HCT116 (cell line): ENCODE measurements around the gene ANKHD1. TPM values are rescaled to one million over a fixed set of nuclear protein-coding genes. Genes with fewer than 3 reads are reported as not detected.

Experiments used
- ATAC-seq: fragments of 200-7000 bp; cut with Tn5 transposase; 2 replicates; pipeline ENCODE4 v1.9.1; 2020; ENCODE audit warnings: mild to moderate bottlenecking, moderate library complexity
- BruUV-seq: library from RNA; stranded (reverse); fragments of 400-500 nt; replicated peaks from 2 replicates; lab custom pipeline; 2021; lab: Mats Ljungman, UMichigan
- CTCF ChIA-PET: fragments of 300-600 bp; sonication (Branson Sonifier 250); formaldehyde crosslinking; loops from one replicate; lab custom pipeline; 2021; ENCODE audit warnings: antibody characterized with exemption; lab: Charles Lee
- POLR2A ChIA-PET: fragments of 300-600, 350-600 bp; sonication (Branson Sonifier 250); formaldehyde crosslinking; loops from one replicate; lab custom pipeline; 2021; ENCODE audit warnings: antibody characterized with exemption; lab: Charles Lee
- RAD21 ChIA-PET, 2 experiments: fragments of 300-600 bp; sonication (Branson Sonifier 250); formaldehyde crosslinking; loops; one replicate each; lab custom pipeline; 2023; ENCODE audit warnings: low total read pairs in 2 of 2; ENCODE audit not compliant: uncharacterized antibody in 2 of 2, unreplicated experiment in 2 of 2, low non-redundant PET in 1 of 2; lab: Charles Lee
- DNase-seq: peaks from one replicate; pipeline ENCODE4 v3.0.0-alpha.2; 2010; ENCODE audit warnings: low read depth, low spot score
- H2AFZ ChIP-seq: fragments of 200-600 bp; shearing (Covaris generic), sonication (generic); 2 replicates; pipeline ENCODE4 v1.6.1; 2017; ENCODE audit warnings: low read depth, mixed run types, mixed read lengths, antibody characterized with exemption, low read length; ENCODE audit not compliant: poor library complexity, severe bottlenecking
- H3K27ac ChIP-seq: 2 replicates; pipeline ENCODE4 v1.5.1; 2012; ENCODE audit warnings: low read depth, low read length
- H3K27me3 ChIP-seq: fragments of 200-600 bp; sonication (generic); 2 replicates; pipeline ENCODE4 v1.6.1; 2016; ENCODE audit warnings: mixed run types, low read length, mixed read lengths; ENCODE audit not compliant: insufficient read depth
- H3K36me3 ChIP-seq, 2 experiments: fragments of 200-500 bp in 1 of 2; fragments of 200-600 bp in 1 of 2; sonication (Bioruptor generic) in 1 of 2; sonication (generic) in 1 of 2; 2 replicates each; pipeline versions ENCODE4 v1.5.1 to v1.6.1; 2014 to 2016; ENCODE audit warnings: low read length in 2 of 2, inconsistent platforms in 1 of 2, mixed read lengths in 1 of 2, mixed run types in 1 of 2; ENCODE audit not compliant: insufficient read depth in 2 of 2, control insufficient read depth in 1 of 2
- H3K4me1 ChIP-seq, 2 experiments: fragments of 200-600 bp in 1 of 2; sonication (generic) in 1 of 2; 2 replicates each; pipeline versions ENCODE4 v1.5.1 to v1.6.1; 2012 to 2017; ENCODE audit warnings: low read length in 2 of 2, inconsistent platforms in 1 of 2, mild to moderate bottlenecking in 1 of 2, mixed read lengths in 1 of 2, mixed run types in 1 of 2, moderate library complexity in 1 of 2; ENCODE audit not compliant: insufficient read depth in 2 of 2, control insufficient read depth in 1 of 2
- H3K4me2 ChIP-seq: fragments of 200-600 bp; sonication (generic); 2 replicates; pipeline ENCODE4 v1.6.1; 2017; ENCODE audit warnings: mixed run types, low read length, mixed read lengths
- H3K4me3 ChIP-seq, 2 experiments: fragments of 200-600 bp in 1 of 2; sonication (generic) in 1 of 2; replicated peaks in 1 of 2; 2 replicates each; pipeline ENCODE4 v1.5.1; 2011 to 2016; ENCODE audit warnings: low read length in 2 of 2, control low read depth in 1 of 2, low read depth in 1 of 2, mild to moderate bottlenecking in 1 of 2, mixed read lengths in 1 of 2, mixed run types in 1 of 2
- H3K79me2 ChIP-seq: fragments of 200-600 bp; sonication (generic); 2 replicates; pipeline ENCODE4 v1.6.1; 2017; ENCODE audit warnings: mild to moderate bottlenecking, mixed run types, low read length, moderate library complexity, mixed read lengths; ENCODE audit not compliant: insufficient read depth
- H3K9ac ChIP-seq: fragments of 200-600 bp; sonication (generic); 2 replicates; pipeline ENCODE4 v1.6.1; 2016; ENCODE audit warnings: low read length, mixed read lengths
- H3K9me2 ChIP-seq: fragments of 200-600 bp; sonication (generic), shearing (Covaris generic); 2 replicates; pipeline ENCODE4 v1.6.1; 2017; ENCODE audit warnings: mixed run types, mild to moderate bottlenecking, moderate library complexity; ENCODE audit not compliant: insufficient read depth
- H3K9me3 ChIP-seq, 2 experiments: fragments of 200-500 bp in 1 of 2; fragments of 200-600 bp in 1 of 2; sonication (Bioruptor generic) in 1 of 2; sonication (generic) in 1 of 2; 2 replicates each; pipeline ENCODE4 v1.6.1; 2014 to 2017; ENCODE audit warnings: low read length in 2 of 2, mixed read lengths in 2 of 2, inconsistent platforms in 1 of 2, low read depth in 1 of 2, mild to moderate bottlenecking in 1 of 2, mixed run types in 1 of 2, moderate library complexity in 1 of 2; ENCODE audit not compliant: control insufficient read depth in 1 of 2, insufficient read depth in 1 of 2
- H4K20me1 ChIP-seq: fragments of 200-600 bp; sonication (generic), shearing (Covaris generic); 2 replicates; pipeline ENCODE4 v1.6.1; 2017; ENCODE audit warnings: mixed run types, mild to moderate bottlenecking, moderate library complexity; ENCODE audit not compliant: insufficient read depth
- CTCF ChIP-seq, 3 experiments: fragments of 200-600 bp in 1 of 3; sonication (generic) in 1 of 3; IDR thresholded peaks in 2 of 3; conservative IDR thresholded peaks in 1 of 3; 2 replicates each; pipeline ENCODE4 v1.5.1; 2012 to 2017; ENCODE audit warnings: low read depth in 2 of 3, low read length in 2 of 3, antibody characterized with exemption in 1 of 3, borderline replicate concordance in 1 of 3, control low read depth in 1 of 3, mild to moderate bottlenecking in 1 of 3, mixed read lengths in 1 of 3, mixed run types in 1 of 3, moderate library complexity in 1 of 3; ENCODE audit not compliant: insufficient read depth in 1 of 3
- EGR1 ChIP-seq: IDR thresholded peaks from 2 replicates; pipeline ENCODE4 v1.6.1; 2012; ENCODE audit warnings: low read depth
- ELF1 ChIP-seq: IDR thresholded peaks from 2 replicates; pipeline ENCODE4 v1.6.1; 2012; ENCODE audit warnings: low read depth, borderline replicate concordance
- EZH2 ChIP-seq: fragments of 200-600 bp; sonication (generic); IDR thresholded peaks from 2 replicates; pipeline ENCODE4 v1.6.1; 2017; ENCODE audit warnings: antibody characterized with exemption, mixed run types
- EZH2phosphoT487 ChIP-seq: fragments of 200-600 bp; IDR thresholded peaks from 2 replicates; pipeline ENCODE4 v1.6.1; 2018; ENCODE audit warnings: antibody characterized with exemption, borderline replicate concordance
- FOSL1 ChIP-seq: IDR thresholded peaks from 2 replicates; pipeline ENCODE4 v1.6.1; 2012; ENCODE audit warnings: low read depth
- JUND ChIP-seq: IDR thresholded peaks from 2 replicates; pipeline ENCODE4 v1.6.1; 2012
- POLR2A ChIP-seq: IDR thresholded peaks from 2 replicates; pipeline ENCODE4 v1.7.0; 2011; ENCODE audit warnings: borderline replicate concordance; ENCODE audit not compliant: insufficient read depth, insufficient read length; ENCODE audit errors: extremely low read depth
- POLR2AphosphoS5 ChIP-seq: IDR thresholded peaks from 2 replicates; pipeline ENCODE4 v1.6.1; 2011; ENCODE audit warnings: mild to moderate bottlenecking, low read depth, low read length, moderate library complexity
- RAD21 ChIP-seq: IDR thresholded peaks from 2 replicates; pipeline ENCODE4 v1.6.1; 2012; ENCODE audit warnings: low read depth, mild to moderate bottlenecking
- REST ChIP-seq: IDR thresholded peaks from 2 replicates; pipeline ENCODE4 v1.6.1; 2012; ENCODE audit warnings: low read depth
- SIN3A ChIP-seq: IDR thresholded peaks from 2 replicates; pipeline ENCODE4 v1.6.1; 2012; ENCODE audit warnings: low read depth
- SP1 ChIP-seq: IDR thresholded peaks from 2 replicates; pipeline ENCODE4 v1.6.1; 2012; ENCODE audit warnings: low read depth
- SRF ChIP-seq: IDR thresholded peaks from 2 replicates; pipeline ENCODE4 v1.6.1; 2012; ENCODE audit warnings: low read depth
- ZFX ChIP-seq: fragments of 450-650 bp; IDR thresholded peaks from 2 replicates; pipeline ENCODE4 v1.6.1; 2017
- ZNF274 ChIP-seq: fragments of 200-500 bp; sonication (Bioruptor generic); IDR thresholded peaks from 2 replicates; pipeline ENCODE4 v1.6.1; 2014; ENCODE audit warnings: mild to moderate bottlenecking, low read depth, low read length, inconsistent platforms
- intact Hi-C: fragments of 100-400 bp; cut with micrococcal nuclease; formaldehyde crosslinking; loops from 2 replicates; pipeline ENCODE4 v1.10.0; 2022
- total RNA-seq: library from RNA; stranded (reverse); gene quantifications from one replicate; pipeline ENCODE4 v1.2.1, GENCODE V29; 2021; ENCODE audit not compliant: unreplicated experiment
- TF ChIP-seq, protein P1 (sequence below): IDR thresholded peaks from 2 replicates; pipeline ENCODE4 v1.6.1; 2012

Gene ANKHD1
- total RNA-seq, 1 experiment from 2014 or later, result 80.8 TPM

DNA sequence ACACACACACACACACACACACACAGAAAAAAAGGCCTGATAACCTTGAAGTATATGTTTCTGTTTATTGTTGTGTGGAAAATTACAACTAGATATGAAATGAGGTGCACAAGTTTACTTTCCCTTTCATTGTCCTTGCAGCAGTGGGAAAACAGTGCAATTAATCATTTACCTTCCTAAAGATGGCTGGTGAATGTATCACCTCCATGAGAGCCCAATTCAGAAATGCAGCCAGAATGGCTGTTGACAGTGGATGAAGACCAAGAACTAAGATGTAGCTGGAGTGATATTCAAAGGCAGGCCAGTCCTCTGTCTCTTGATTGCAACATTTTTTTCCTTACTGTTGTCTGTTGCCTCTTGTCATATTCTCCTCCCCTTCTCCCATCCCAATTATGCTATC lies 96.3 kb downstream of the ANKHD1 start:
- H3K4me1 ChIP-seq, result no peaks in the 10 kb centered on the region
- no TSS peak for BruUV-seq
- H4K20me1 ChIP-seq, result no peaks in the 10 kb centered on the region
- H3K9me3 ChIP-seq, result no peaks in the 10 kb centered on the region
- POLR2A ChIA-PET, result no interaction called here
- H3K4me2 ChIP-seq, result no peak overlapping the region
- H3K9ac ChIP-seq, result no peak overlapping the region
- peaks cover 4 to 6% of the 10 kb centered on the region in 2 experiments; a peak in 3 of 4 replicates for H3K36me3 ChIP-seq
- no peaks in the 10 kb centered on the region for H3K27me3 ChIP-seq
- CTCF ChIA-PET, result interaction anchor here (0.7 kb wide), 1 partner anchor 14 kb away, joined by 3 read pairs; no protein-coding TSS in a partner anchor
- TF ChIP-seq ZNF274, result no peak
- TF ChIP-seq POLR2AphosphoS5, result no peak
- no peak for TF ChIP-seq POLR2A
- TF ChIP-seq FOSL1, result no peak
- TF ChIP-seq EGR1, result no peak
- TF ChIP-seq REST, result no peak
- TF ChIP-seq SRF, result no peak
- no peak for TF ChIP-seq SIN3A
- no peak for TF ChIP-seq ELF1
- TF ChIP-seq RAD21, result no peak
- no peak for TF ChIP-seq CTCF (IDR thresholded peaks at IDR 0.05 in 2 of 3, conservative IDR thresholded peaks at IDR 0.05 in 1 of 3; ENCODE audit: borderline replicate concordance in 1 of 3, insufficient read depth in 1 of 3, low read depth in 2 of 3, low read length in 2 of 3)
- TF ChIP-seq, protein P1, sequence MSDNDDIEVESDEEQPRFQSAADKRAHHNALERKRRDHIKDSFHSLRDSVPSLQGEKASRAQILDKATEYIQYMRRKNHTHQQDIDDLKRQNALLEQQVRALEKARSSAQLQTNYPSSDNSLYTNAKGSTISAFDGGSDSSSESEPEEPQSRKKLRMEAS, result no peak
- no peak for TF ChIP-seq EZH2
- no peak for TF ChIP-seq JUND
- no peak for TF ChIP-seq SP1
- TF ChIP-seq ZFX, result no peak
- TF ChIP-seq EZH2phosphoT487, result no peak
- RAD21 ChIA-PET, result no interaction called here
- H3K9me2 ChIP-seq, result no peaks in the 10 kb centered on the region
- no peak overlapping the region for H2AFZ ChIP-seq
- no peak for DNase-seq
- H3K79me2 ChIP-seq, result peaks cover 17% of the 10 kb centered on the region
- intact Hi-C loops, result no loop called here
- ATAC-seq, result no peak
- H3K27ac ChIP-seq, result no peak overlapping the region
- no peak overlapping the region for H3K4me3 ChIP-seq
